ENCODE measurements around the gene ADAM15.

ADAM15 gene

GRCh38 chr1:155024315-155024714, 26.8 kb upstream of the ADAM15 start:
- Mint-ChIP-seq H3K27ac (no peak overlapping the region), H3K27me3 (ENCODE audit: low read depth) (peaks cover 11% of the 10 kb centered on the region), H3K36me3 (ENCODE audit: low read depth) (no peaks in the 10 kb centered on the region), H3K4me1 (peaks cover 9% of the 10 kb centered on the region), H3K9me3 (no peaks in the 10 kb centered on the region), H3K4me3 (no peak overlapping the region)
- no peak for TF ChIP-seq CTCF (IDR thresholded peaks at IDR 0.05; ENCODE audit: unreplicated experiment in 3 of 3)

GRCh38 chr1:155026154-155026553, 25.0 kb upstream of the ADAM15 start:
- H3K27me3 Mint-ChIP-seq (ENCODE audit: low read depth): peaks cover 11% of the 10 kb centered on the region
- no peaks in the 10 kb centered on the region for H3K9me3 Mint-ChIP-seq
- no peak overlapping the region for H3K27ac Mint-ChIP-seq
- no peak for TF ChIP-seq CTCF (IDR thresholded peaks at IDR 0.05; ENCODE audit: unreplicated experiment in 3 of 3)
- H3K4me1 Mint-ChIP-seq: no peaks in the 10 kb centered on the region
- no peaks in the 10 kb centered on the region for H3K36me3 Mint-ChIP-seq (ENCODE audit: low read depth)
- H3K4me3 Mint-ChIP-seq: no peak overlapping the region

GRCh38 chr1:155026588-155026987, 24.5 kb upstream of the ADAM15 start:
- peaks cover 11% of the 10 kb centered on the region for H3K27me3 Mint-ChIP-seq (ENCODE audit: low read depth)
- no peak overlapping the region for H3K4me3 Mint-ChIP-seq
- H3K4me1 Mint-ChIP-seq: no peaks in the 10 kb centered on the region
- H3K36me3 Mint-ChIP-seq (ENCODE audit: low read depth): no peaks in the 10 kb centered on the region
- TF ChIP-seq CTCF (IDR thresholded peaks at IDR 0.05; ENCODE audit: unreplicated experiment in 3 of 3): no peak
- H3K27ac Mint-ChIP-seq: no peak overlapping the region
- H3K9me3 Mint-ChIP-seq: no peaks in the 10 kb centered on the region

GRCh38 chr1:155029513-155030242, 21.4 kb upstream of the ADAM15 start:
- H3K27me3 Mint-ChIP-seq (ENCODE audit: low read depth): no peaks in the 10 kb centered on the region

GRCh38 chr1:155030243-155030795, 20.8 kb upstream of the ADAM15 start:
- no peaks in the 10 kb centered on the region for H3K4me1 Mint-ChIP-seq
- TF ChIP-seq CTCF (IDR thresholded peaks at IDR 0.05; ENCODE audit: unreplicated experiment in 3 of 3): no peak
- H3K36me3 Mint-ChIP-seq (ENCODE audit: low read depth): no peaks in the 10 kb centered on the region
- H3K4me3 Mint-ChIP-seq: no peak overlapping the region
- H3K9me3 Mint-ChIP-seq: no peaks in the 10 kb centered on the region
- H3K27ac Mint-ChIP-seq: no peak overlapping the region
- H3K27me3 Mint-ChIP-seq (ENCODE audit: low read depth): no peaks in the 10 kb centered on the region

More at GRCh38 chr1:155029513-155030242, 21.4 kb upstream of the ADAM15 start:
- Mint-ChIP-seq H3K36me3 (ENCODE audit: low read depth) (no peaks in the 10 kb centered on the region), H3K9me3 (no peaks in the 10 kb centered on the region), H3K4me1 (no peaks in the 10 kb centered on the region), H3K4me3 (no peak overlapping the region), H3K27ac (no peak overlapping the region)
- TF ChIP-seq CTCF (IDR thresholded peaks at IDR 0.05; ENCODE audit: unreplicated experiment in 3 of 3): no peak

- TF ChIP-seq CTCF (IDR thresholded peaks at IDR 0.05; ENCODE audit: unreplicated experiment in 3 of 3): no peak
- no peaks in the 10 kb centered on the region for H3K36me3 Mint-ChIP-seq (ENCODE audit: low read depth)
- no peak overlapping the region for H3K27ac Mint-ChIP-seq
- no peaks in the 10 kb centered on the region for H3K4me1 Mint-ChIP-seq
- no peaks in the 10 kb centered on the region for H3K27me3 Mint-ChIP-seq (ENCODE audit: low read depth)
- no peaks in the 10 kb centered on the region for H3K9me3 Mint-ChIP-seq
- no peak overlapping the region for H3K4me3 Mint-ChIP-seq
Measured at GRCh38 chr1:155030899-155031298, 20.2 kb upstream of the ADAM15 start.

Data from nephron (organoid).